Endodermal cell (in vitro differentiated cells): ENCODE results near the gene PIGV. TPM values are rescaled to one million over a fixed set of nuclear protein-coding genes. Genes with fewer than 3 reads are reported as not detected.
A peak's percentile ranks its signal among the peaks of the same experiment; 100 is the strongest.

Source experiments
- DNase-seq: peaks from one replicate; pipeline ENCODE4 v3.0.0-alpha.2; 2017
- H3K27ac ChIP-seq: 2 replicates; pipeline ENCODE4 v1.5.1; 2013; ENCODE audit warnings: mild to moderate bottlenecking, low read depth, low read length, moderate library complexity
- H3K27me3 ChIP-seq: 2 replicates; pipeline ENCODE4 v1.6.1; 2013; ENCODE audit warnings: mild to moderate bottlenecking, low read length, moderate library complexity; ENCODE audit not compliant: insufficient read depth, control insufficient read depth, poor library complexity, severe bottlenecking
- H3K36me3 ChIP-seq: 2 replicates; pipeline ENCODE4 v1.7.0; 2013; ENCODE audit warnings: mild to moderate bottlenecking, low read length, moderate library complexity; ENCODE audit not compliant: control insufficient read depth, insufficient read depth
- H3K4me1 ChIP-seq: one replicate; pipeline ENCODE4 v1.7.0; 2013; ENCODE audit warnings: low read length; ENCODE audit not compliant: control insufficient read depth, insufficient read depth
- H3K4me3 ChIP-seq: 2 replicates; pipeline ENCODE4 v1.5.1; 2013; ENCODE audit warnings: mild to moderate bottlenecking, low read length, moderate library complexity
- H3K9ac ChIP-seq: 2 replicates; pipeline ENCODE4 v1.6.1; 2013; ENCODE audit warnings: mild to moderate bottlenecking, low read length, moderate library complexity; ENCODE audit not compliant: poor library complexity, severe bottlenecking; ENCODE audit errors: extremely low read depth
- H3K9me3 ChIP-seq: 2 replicates; pipeline ENCODE4 v1.6.1; 2013; ENCODE audit warnings: mild to moderate bottlenecking, low read length, moderate library complexity; ENCODE audit not compliant: control insufficient read depth
- H3K27ac Mint-ChIP-seq: 2 replicates; pipeline ENCODE4 v1.8.0; 2020; ENCODE audit warnings: mixed read lengths
- H3K27me3 Mint-ChIP-seq: 2 replicates; pipeline ENCODE4 v1.8.0; 2021; ENCODE audit warnings: mild to moderate bottlenecking, mixed read lengths; ENCODE audit not compliant: insufficient read depth
- H3K36me3 Mint-ChIP-seq: 2 replicates; pipeline ENCODE4 v1.8.0; 2020; ENCODE audit warnings: low read depth, mixed read lengths
- H3K4me1 Mint-ChIP-seq: 2 replicates; pipeline ENCODE4 v1.8.0; 2020; ENCODE audit warnings: mixed read lengths
- H3K4me3 Mint-ChIP-seq: 2 replicates; pipeline ENCODE4 v1.8.0; 2020; ENCODE audit warnings: mild to moderate bottlenecking, moderate library complexity, mixed read lengths
- H3K9me3 Mint-ChIP-seq: 2 replicates; pipeline ENCODE4 v1.8.0; 2020; ENCODE audit warnings: mild to moderate bottlenecking, mixed read lengths
- WGBS, 2 experiments: methylation state at CpG; one replicate each; pipeline versions ENCODE4 v1.1.5 to v1.1.7; 2013; ENCODE audit warnings: missing lambda C conversion rate in 2 of 2, mixed read lengths in 1 of 2; ENCODE audit not compliant: insufficient coverage in 1 of 2, insufficient read length in 1 of 2; 5-methylcytosine and 5-hydroxymethylcytosine counted together
- total RNA-seq, 2 donors: library from RNA; stranded (reverse); fragmentation: NEBNext Ultra II Directional in 1 of 2; extraction: Animal tissue kit (Norgen Biotek cat#: 25700) in 1 of 2; gene quantifications; 2 replicates in 1 of 2; 3 replicates in 1 of 2; pipeline ENCODE4 v1.2.1, GENCODE V29; 2021
- TF ChIP-seq, protein P1 (sequence below): fragments of 200-600 bp; sonication (generic); conservative IDR thresholded peaks from 2 replicates; pipeline ENCODE4 v1.5.0; 2021; ENCODE audit warnings: antibody characterized with exemption, mild to moderate bottlenecking

Gene PIGV
- total RNA-seq, 2 donors from 2014 or later = 12.7 to 14.6 TPM

DNA sequence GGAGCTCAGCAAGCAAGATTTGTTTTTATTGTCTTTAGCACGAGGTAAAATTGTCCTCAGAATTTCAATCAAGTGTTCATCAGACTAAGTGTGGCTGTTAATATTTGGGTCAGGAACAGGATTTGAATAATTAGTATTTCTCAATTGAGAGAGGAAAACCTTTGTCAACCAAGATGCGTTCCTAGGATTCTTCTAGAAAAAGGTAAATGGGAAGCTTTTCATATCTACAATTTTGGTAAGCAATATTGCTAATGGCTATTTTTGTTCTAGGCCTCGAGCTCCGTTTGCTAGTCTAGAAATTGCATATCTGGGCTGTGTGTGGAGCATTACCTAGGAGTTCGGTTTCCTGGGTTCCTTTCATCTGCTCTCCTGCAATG is 4.1 kb upstream of the PIGV start:
- H3K27me3 Mint-ChIP-seq = no peaks in the 10 kb centered on the region
- peaks cover 36% of the 10 kb centered on the region for H3K36me3 Mint-ChIP-seq
- H3K9me3 Mint-ChIP-seq = no peaks in the 10 kb centered on the region
- H3K4me1 Mint-ChIP-seq = peaks cover 47% of the 10 kb centered on the region
- H3K9ac ChIP-seq = no peak overlapping the region
- peaks cover 50% of the 10 kb centered on the region for H3K36me3 ChIP-seq
- no peak for DNase-seq
- WGBS, 2 experiments = 95 to 98% methylated on average over 5 of the region's 5 CpGs
- H3K27me3 ChIP-seq = no peaks in the 10 kb centered on the region
- TF ChIP-seq, protein P1, sequence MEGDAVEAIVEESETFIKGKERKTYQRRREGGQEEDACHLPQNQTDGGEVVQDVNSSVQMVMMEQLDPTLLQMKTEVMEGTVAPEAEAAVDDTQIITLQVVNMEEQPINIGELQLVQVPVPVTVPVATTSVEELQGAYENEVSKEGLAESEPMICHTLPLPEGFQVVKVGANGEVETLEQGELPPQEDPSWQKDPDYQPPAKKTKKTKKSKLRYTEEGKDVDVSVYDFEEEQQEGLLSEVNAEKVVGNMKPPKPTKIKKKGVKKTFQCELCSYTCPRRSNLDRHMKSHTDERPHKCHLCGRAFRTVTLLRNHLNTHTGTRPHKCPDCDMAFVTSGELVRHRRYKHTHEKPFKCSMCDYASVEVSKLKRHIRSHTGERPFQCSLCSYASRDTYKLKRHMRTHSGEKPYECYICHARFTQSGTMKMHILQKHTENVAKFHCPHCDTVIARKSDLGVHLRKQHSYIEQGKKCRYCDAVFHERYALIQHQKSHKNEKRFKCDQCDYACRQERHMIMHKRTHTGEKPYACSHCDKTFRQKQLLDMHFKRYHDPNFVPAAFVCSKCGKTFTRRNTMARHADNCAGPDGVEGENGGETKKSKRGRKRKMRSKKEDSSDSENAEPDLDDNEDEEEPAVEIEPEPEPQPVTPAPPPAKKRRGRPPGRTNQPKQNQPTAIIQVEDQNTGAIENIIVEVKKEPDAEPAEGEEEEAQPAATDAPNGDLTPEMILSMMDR = no peak
- no peak overlapping the region for H3K4me3 ChIP-seq
- no peaks in the 10 kb centered on the region for H3K9me3 ChIP-seq
- H3K4me3 Mint-ChIP-seq = no peak overlapping the region
- H3K4me1 ChIP-seq = peaks cover 24% of the 10 kb centered on the region
- H3K27ac ChIP-seq = no peak overlapping the region
- H3K27ac Mint-ChIP-seq = peak overlapping the region; percentile 38

DNA sequence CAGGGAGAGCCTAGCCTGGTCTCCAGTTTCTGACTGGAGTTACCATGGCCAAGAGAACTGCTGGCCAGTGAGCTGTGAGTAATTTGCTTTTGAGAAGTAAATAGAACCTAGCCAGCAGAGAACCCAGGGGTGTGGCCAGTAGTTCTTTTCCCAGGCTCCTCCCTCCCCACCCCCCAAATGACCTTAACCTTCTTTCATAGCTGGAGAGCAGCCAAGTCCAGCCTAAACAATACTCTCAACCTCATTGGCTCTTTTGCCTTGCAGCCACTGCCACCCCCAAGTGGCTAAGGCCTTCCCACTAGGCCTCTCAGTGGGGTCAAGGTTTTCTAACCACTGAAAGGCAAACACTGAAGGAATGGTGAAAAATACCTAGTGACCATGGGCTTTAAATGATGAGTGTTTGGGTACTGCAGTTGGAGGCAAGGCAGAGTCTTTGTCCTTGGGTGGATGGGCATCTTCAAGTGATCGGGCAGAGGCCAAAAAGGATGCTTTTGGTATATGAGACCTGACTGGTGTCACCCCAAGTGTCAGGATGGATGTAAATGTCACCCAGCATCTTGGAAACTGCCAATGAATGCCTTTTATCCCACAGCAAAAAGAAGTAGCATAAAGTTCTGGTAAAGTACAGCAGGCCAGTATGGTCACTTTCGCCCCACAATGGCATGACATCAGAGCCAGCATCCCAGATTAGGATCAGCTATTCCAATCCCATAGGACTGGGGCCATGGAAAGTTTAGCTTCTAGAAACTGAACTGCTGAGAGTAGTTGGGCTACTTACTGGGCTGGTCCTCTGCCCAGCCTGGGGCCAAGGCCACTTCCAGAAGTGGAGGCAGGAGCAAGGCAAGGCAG is 3.5 kb upstream of the PIGV start:
- WGBS, 2 experiments = 89 to 98% methylated on average over 2 of the region's 2 CpGs
- no peaks in the 10 kb centered on the region for H3K27me3 ChIP-seq
- H3K9me3 ChIP-seq = no peaks in the 10 kb centered on the region
- Mint-ChIP-seq H3K27ac (peak overlapping the region; percentile 49), H3K36me3 (peaks cover 30% of the 10 kb centered on the region), H3K4me3 (no peak overlapping the region), H3K9me3 (no peaks in the 10 kb centered on the region), H3K27me3 (no peaks in the 10 kb centered on the region), H3K4me1 (peaks cover 53% of the 10 kb centered on the region)
- peak overlapping the region; percentile 6 for H3K27ac ChIP-seq
- peaks cover 44% of the 10 kb centered on the region for H3K36me3 ChIP-seq
- H3K4me3 ChIP-seq = no peak overlapping the region
- TF ChIP-seq, protein P1 = no peak
- no peak overlapping the region for H3K9ac ChIP-seq
- peak; percentile 65 for DNase-seq
- peaks cover 24% of the 10 kb centered on the region for H3K4me1 ChIP-seq

DNA sequence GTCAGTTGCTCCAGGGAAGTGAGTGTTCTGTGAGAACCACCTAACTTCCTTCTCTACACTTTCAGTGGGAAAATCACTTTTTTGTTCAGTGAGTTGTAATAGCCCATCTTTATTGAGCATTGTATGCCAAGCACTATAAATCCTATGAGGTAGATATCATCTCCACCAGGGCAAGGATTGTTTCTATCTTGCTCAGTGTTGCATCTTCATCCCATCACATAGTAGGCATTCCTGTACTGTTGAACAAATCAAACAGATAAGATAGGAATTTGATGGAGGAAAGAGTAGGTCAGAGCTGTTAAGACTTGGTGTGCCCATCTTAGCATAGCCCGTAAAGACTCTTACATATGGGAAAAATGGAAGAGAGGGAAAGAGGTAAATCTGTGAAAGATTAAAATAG is 2.9 kb upstream of the PIGV start:
- H3K9ac ChIP-seq = no peak overlapping the region
- H3K36me3 Mint-ChIP-seq = peaks cover 24% of the 10 kb centered on the region
- TF ChIP-seq, protein P1 = no peak
- no peak for DNase-seq
- no peak overlapping the region for H3K4me3 ChIP-seq
- no peaks in the 10 kb centered on the region for H3K9me3 Mint-ChIP-seq
- peaks cover 58% of the 10 kb centered on the region for H3K4me1 Mint-ChIP-seq
- 92 to 100% methylated on average over 1 of the region's 1 CpG for WGBS, 2 experiments
- H3K27ac ChIP-seq = no peak overlapping the region
- no peaks in the 10 kb centered on the region for H3K27me3 Mint-ChIP-seq
- H3K9me3 ChIP-seq = no peaks in the 10 kb centered on the region
- no peak overlapping the region for H3K27ac Mint-ChIP-seq
- no peak overlapping the region for H3K4me3 Mint-ChIP-seq
- H3K27me3 ChIP-seq = no peaks in the 10 kb centered on the region
- peaks cover 28% of the 10 kb centered on the region for H3K4me1 ChIP-seq
- peaks cover 38% of the 10 kb centered on the region for H3K36me3 ChIP-seq
